ENCODE results near the gene NACAD.

Gene NACAD

GRCh38 chr7:45053941-45054340 is 34.8 kb downstream of the NACAD start:
- no peak for TF ChIP-seq CTCF (IDR thresholded peaks at IDR 0.05; ENCODE audit: insufficient read depth, low read length, poor library complexity, severe bottlenecking)
- no peak for DNase-seq (ENCODE audit: extremely low read depth, insufficient read length)
- H3K4me3 ChIP-seq (replicated peaks; ENCODE audit: low read depth, low read length) = no peak overlapping the region
- H3K36me3 ChIP-seq (ENCODE audit: control insufficient read depth, insufficient read depth, low read length) = peaks cover 6% of the 10 kb centered on the region
- no peaks in the 10 kb centered on the region for H3K27me3 ChIP-seq (replicated peaks; ENCODE audit: control insufficient read depth, insufficient read depth, low read length)

GRCh38 chr7:45053401-45053800 is 35.4 kb downstream of the NACAD start:
- no peak for DNase-seq (ENCODE audit: extremely low read depth, insufficient read length)
- H3K36me3 ChIP-seq (ENCODE audit: control insufficient read depth, insufficient read depth, low read length) = peaks cover 6% of the 10 kb centered on the region

GRCh38 chr7:45052011-45052410 is 36.8 kb downstream of the NACAD start:
- DNase-seq (ENCODE audit: extremely low read depth, insufficient read length) = no peak
- TF ChIP-seq CTCF (IDR thresholded peaks at IDR 0.05; ENCODE audit: insufficient read depth, low read length, poor library complexity, severe bottlenecking) = no peak
- Histone ChIP-seq H3K36me3 (ENCODE audit: control insufficient read depth, insufficient read depth, low read length) (peaks cover 8% of the 10 kb centered on the region), H3K4me3 (replicated peaks; ENCODE audit: low read depth, low read length) (no peak overlapping the region), H3K27me3 (replicated peaks; ENCODE audit: control insufficient read depth, insufficient read depth, low read length) (no peaks in the 10 kb centered on the region)

More at GRCh38 chr7:45053401-45053800, 35.4 kb downstream of the NACAD start:
- no peak overlapping the region for H3K4me3 ChIP-seq (replicated peaks; ENCODE audit: low read depth, low read length)
- no peak for TF ChIP-seq CTCF (IDR thresholded peaks at IDR 0.05; ENCODE audit: insufficient read depth, low read length, poor library complexity, severe bottlenecking)
- no peaks in the 10 kb centered on the region for H3K27me3 ChIP-seq (replicated peaks; ENCODE audit: control insufficient read depth, insufficient read depth, low read length)

GRCh38 chr7:45050198-45050597 is 38.6 kb downstream of the NACAD start:
- no peaks in the 10 kb centered on the region for H3K27me3 ChIP-seq (replicated peaks; ENCODE audit: control insufficient read depth, insufficient read depth, low read length)
- TF ChIP-seq CTCF (IDR thresholded peaks at IDR 0.05; ENCODE audit: insufficient read depth, low read length, poor library complexity, severe bottlenecking) = no peak
- no peak for DNase-seq (ENCODE audit: extremely low read depth, insufficient read length)
- peaks cover 10% of the 10 kb centered on the region for H3K36me3 ChIP-seq (ENCODE audit: control insufficient read depth, insufficient read depth, low read length)
- no peak overlapping the region for H3K4me3 ChIP-seq (replicated peaks; ENCODE audit: low read depth, low read length)

GRCh38 chr7:45048748-45049147 is 40.0 kb downstream of the NACAD start:
- H3K27me3 ChIP-seq (replicated peaks; ENCODE audit: control insufficient read depth, insufficient read depth, low read length) = no peaks in the 10 kb centered on the region
- H3K36me3 ChIP-seq (ENCODE audit: control insufficient read depth, insufficient read depth, low read length) = peaks cover 12% of the 10 kb centered on the region
- H3K4me3 ChIP-seq (replicated peaks; ENCODE audit: low read depth, low read length) = no peak overlapping the region
- TF ChIP-seq CTCF (IDR thresholded peaks at IDR 0.05; ENCODE audit: insufficient read depth, low read length, poor library complexity, severe bottlenecking) = no peak
- no peak for DNase-seq (ENCODE audit: extremely low read depth, insufficient read length)

- no peak for DNase-seq (ENCODE audit: extremely low read depth, insufficient read length)
- H3K4me3 ChIP-seq (replicated peaks; ENCODE audit: low read depth, low read length) = no peak overlapping the region
- peaks cover 12% of the 10 kb centered on the region for H3K36me3 ChIP-seq (ENCODE audit: control insufficient read depth, insufficient read depth, low read length)
- TF ChIP-seq CTCF (IDR thresholded peaks at IDR 0.05; ENCODE audit: insufficient read depth, low read length, poor library complexity, severe bottlenecking) = no peak
- H3K27me3 ChIP-seq (replicated peaks; ENCODE audit: control insufficient read depth, insufficient read depth, low read length) = no peaks in the 10 kb centered on the region
Observed at GRCh38 chr7:45044338-45044737, 44.4 kb downstream of the NACAD start.

Data from GM06990 (cell line).